Thyroid gland (tissue), 4 donors: ENCODE data around the gene CCDC9B.

Source experiments
- POLR2A ChIP-seq, 2 donors: fragments of 450-650 bp; IDR thresholded peaks; one replicate each; pipeline ENCODE4 v1.6.1; 2017; ENCODE audit warnings: antibody characterized with exemption in 2 of 2, mild to moderate bottlenecking in 2 of 2, moderate library complexity in 1 of 2
- TF ChIP-seq, protein P1 (sequence below), 6 experiments: fragments of 200-600 bp in 3 of 6; fragments of 450-650 bp in 3 of 6; sonication (generic) in 3 of 6; IDR thresholded peaks; one replicate each; pipeline ENCODE4 v1.5.1; 2016 to 2019; ENCODE audit warnings: antibody characterized with exemption in 6 of 6, mild to moderate bottlenecking in 2 of 6, inconsistent platforms in 1 of 6, moderate library complexity in 1 of 6

GRCh38 chr15:40332113-40332781 lies 8.5 kb downstream of the CCDC9B start:
- TF ChIP-seq, protein P1, sequence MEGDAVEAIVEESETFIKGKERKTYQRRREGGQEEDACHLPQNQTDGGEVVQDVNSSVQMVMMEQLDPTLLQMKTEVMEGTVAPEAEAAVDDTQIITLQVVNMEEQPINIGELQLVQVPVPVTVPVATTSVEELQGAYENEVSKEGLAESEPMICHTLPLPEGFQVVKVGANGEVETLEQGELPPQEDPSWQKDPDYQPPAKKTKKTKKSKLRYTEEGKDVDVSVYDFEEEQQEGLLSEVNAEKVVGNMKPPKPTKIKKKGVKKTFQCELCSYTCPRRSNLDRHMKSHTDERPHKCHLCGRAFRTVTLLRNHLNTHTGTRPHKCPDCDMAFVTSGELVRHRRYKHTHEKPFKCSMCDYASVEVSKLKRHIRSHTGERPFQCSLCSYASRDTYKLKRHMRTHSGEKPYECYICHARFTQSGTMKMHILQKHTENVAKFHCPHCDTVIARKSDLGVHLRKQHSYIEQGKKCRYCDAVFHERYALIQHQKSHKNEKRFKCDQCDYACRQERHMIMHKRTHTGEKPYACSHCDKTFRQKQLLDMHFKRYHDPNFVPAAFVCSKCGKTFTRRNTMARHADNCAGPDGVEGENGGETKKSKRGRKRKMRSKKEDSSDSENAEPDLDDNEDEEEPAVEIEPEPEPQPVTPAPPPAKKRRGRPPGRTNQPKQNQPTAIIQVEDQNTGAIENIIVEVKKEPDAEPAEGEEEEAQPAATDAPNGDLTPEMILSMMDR (IDR thresholded peaks at IDR 0.05) = no peak
- no peak for TF ChIP-seq POLR2A (IDR thresholded peaks at IDR 0.05)
